Measurements from ENCODE around the gene CASKIN1. TPM values are rescaled to one million over a fixed set of nuclear protein-coding genes. Genes with fewer than 3 reads are reported as not detected.

CASKIN1 gene
- total RNA-seq, 2 donors from 2014 or later: 8.2 to 9.7 TPM

- Histone ChIP-seq H3K4me3 (ENCODE audit: low read length) (no peak overlapping the region), H3K9me3 (ENCODE audit: control insufficient read depth, low read length) (no peaks in the 10 kb centered on the region), H3K27me3 (ENCODE audit: control insufficient read depth, insufficient read depth, low read length, poor library complexity, severe bottlenecking) (no peaks in the 10 kb centered on the region), H3K4me1 (ENCODE audit: control insufficient read depth, insufficient read depth, low read length) (no peaks in the 10 kb centered on the region), H3K9ac (ENCODE audit: extremely low read depth, low read length, poor library complexity, severe bottlenecking) (no peak overlapping the region), H3K36me3 (ENCODE audit: control insufficient read depth, insufficient read depth, low read length) (peaks cover 5% of the 10 kb centered on the region), H3K27ac (ENCODE audit: low read depth, low read length) (no peak overlapping the region)
- no peak overlapping the region for H3K4me3 Mint-ChIP-seq
- TF ChIP-seq CTCF (conservative IDR thresholded peaks at IDR 0.05): no peak
- WGBS, 2 experiments (ENCODE audit: insufficient coverage in 1 of 2, insufficient read length in 1 of 2): 96 to 97% methylated on average over 8 to 18 of the region's 18 CpGs
- DNase-seq: no peak
- peaks cover 24% of the 10 kb centered on the region for H3K36me3 Mint-ChIP-seq (ENCODE audit: low read depth)
- no peaks in the 10 kb centered on the region for H3K4me1 Mint-ChIP-seq
- H3K9me3 Mint-ChIP-seq: no peaks in the 10 kb centered on the region
- no peak overlapping the region for H3K27ac Mint-ChIP-seq
- no peaks in the 10 kb centered on the region for H3K27me3 Mint-ChIP-seq (ENCODE audit: insufficient read depth)
Observed at GRCh38 chr16:2177101-2177500, 19.3 kb downstream of the CASKIN1 start.

GRCh38 chr16:2176047-2176446 lies 20.4 kb downstream of the CASKIN1 start:
- no peak overlapping the region for H3K9ac ChIP-seq (ENCODE audit: extremely low read depth, low read length, poor library complexity, severe bottlenecking)

GRCh38 chr16:2175454-2175853 lies 21.0 kb downstream of the CASKIN1 start:
- Histone ChIP-seq H3K36me3 (ENCODE audit: control insufficient read depth, insufficient read depth, low read length) (peaks cover 9% of the 10 kb centered on the region), H3K9me3 (ENCODE audit: control insufficient read depth, low read length) (no peaks in the 10 kb centered on the region), H3K4me3 (ENCODE audit: low read length) (no peak overlapping the region), H3K27me3 (ENCODE audit: control insufficient read depth, insufficient read depth, low read length, poor library complexity, severe bottlenecking) (no peaks in the 10 kb centered on the region), H3K4me1 (ENCODE audit: control insufficient read depth, insufficient read depth, low read length) (no peaks in the 10 kb centered on the region), H3K9ac (ENCODE audit: extremely low read depth, low read length, poor library complexity, severe bottlenecking) (no peak overlapping the region), H3K27ac (ENCODE audit: low read depth, low read length) (no peak overlapping the region)
- Mint-ChIP-seq H3K4me3 (no peak overlapping the region), H3K9me3 (no peaks in the 10 kb centered on the region), H3K36me3 (ENCODE audit: low read depth) (peaks cover 28% of the 10 kb centered on the region), H3K27me3 (ENCODE audit: insufficient read depth) (no peaks in the 10 kb centered on the region), H3K27ac (no peak overlapping the region), H3K4me1 (no peaks in the 10 kb centered on the region)
- 95 to 96% methylated on average over 9 to 10 of the region's 10 CpGs for WGBS, 2 experiments (ENCODE audit: insufficient coverage in 1 of 2, insufficient read length in 1 of 2)
- no peak for TF ChIP-seq CTCF (conservative IDR thresholded peaks at IDR 0.05)
- DNase-seq: no peak

More at GRCh38 chr16:2176047-2176446, 20.4 kb downstream of the CASKIN1 start:
- DNase-seq: no peak
- H3K9me3 Mint-ChIP-seq: no peaks in the 10 kb centered on the region
- Histone ChIP-seq H3K36me3 (ENCODE audit: control insufficient read depth, insufficient read depth, low read length) (peaks cover 9% of the 10 kb centered on the region), H3K4me3 (ENCODE audit: low read length) (no peak overlapping the region), H3K27me3 (ENCODE audit: control insufficient read depth, insufficient read depth, low read length, poor library complexity, severe bottlenecking) (no peaks in the 10 kb centered on the region), H3K9me3 (ENCODE audit: control insufficient read depth, low read length) (no peaks in the 10 kb centered on the region), H3K4me1 (ENCODE audit: control insufficient read depth, insufficient read depth, low read length) (no peaks in the 10 kb centered on the region), H3K27ac (ENCODE audit: low read depth, low read length) (no peak overlapping the region)
- H3K4me1 Mint-ChIP-seq: no peaks in the 10 kb centered on the region
- no peak overlapping the region for H3K27ac Mint-ChIP-seq
- 96 to 99% methylated on average over 23 of the region's 23 CpGs for WGBS, 2 experiments (ENCODE audit: insufficient coverage in 1 of 2, insufficient read length in 1 of 2)
- TF ChIP-seq CTCF (conservative IDR thresholded peaks at IDR 0.05): no peak
- peaks cover 28% of the 10 kb centered on the region for H3K36me3 Mint-ChIP-seq (ENCODE audit: low read depth)
- no peak overlapping the region for H3K4me3 Mint-ChIP-seq
- no peaks in the 10 kb centered on the region for H3K27me3 Mint-ChIP-seq (ENCODE audit: insufficient read depth)
